ENCODE data around the gene TSC22D2.
"Not testable (repeated sequence)": the region's sequence is repeated elsewhere in the genome, so short reads cannot be mapped to it uniquely, and the experiment has no call there.

TSC22D2 gene

GRCh38 chr3:150490277-150490986 is 82.3 kb downstream of the TSC22D2 start:
- DNase-seq (ENCODE audit: low spot score): no peak

GRCh38 chr3:150494411-150494977 is 86.4 kb downstream of the TSC22D2 start:
- no peak for DNase-seq (ENCODE audit: low spot score)

GRCh38 chr3:150495149-150495548 is 87.1 kb downstream of the TSC22D2 start:
- no peak for DNase-seq (ENCODE audit: low spot score)

GRCh38 chr3:150495563-150496168 is 87.6 kb downstream of the TSC22D2 start:
- peak; percentile 55 for DNase-seq (ENCODE audit: low spot score)

GRCh38 chr3:150497956-150498355 is 89.9 kb downstream of the TSC22D2 start:
- peak; percentile 25 for DNase-seq (ENCODE audit: low spot score)

- not testable (repeated sequence) for DNase-seq (ENCODE audit: low spot score)
Observed at GRCh38 chr3:150500960-150501359, 92.9 kb downstream of the TSC22D2 start.

- DNase-seq (ENCODE audit: low spot score): no peak
Observed at GRCh38 chr3:150503402-150504099, 95.5 kb downstream of the TSC22D2 start.

- DNase-seq (ENCODE audit: low spot score): no peak
Observed at GRCh38 chr3:150504483-150504882, 96.4 kb downstream of the TSC22D2 start.

- no peak for DNase-seq (ENCODE audit: low spot score)
Observed at GRCh38 chr3:150508401-150508800, 100.3 kb downstream of the TSC22D2 start.

GRCh38 chr3:150509780-150510179 is 101.7 kb downstream of the TSC22D2 start:
- no peak for DNase-seq (ENCODE audit: low spot score)

- DNase-seq (ENCODE audit: low spot score): no peak
Observed at GRCh38 chr3:150511122-150511821, 103.2 kb downstream of the TSC22D2 start.

- no peak for DNase-seq (ENCODE audit: low spot score)
Observed at GRCh38 chr3:150515210-150515609, 107.1 kb downstream of the TSC22D2 start.
